NCI-H1436 treated with DMSO at 0.1 percent for 48 hours (cell line): Measurements from ENCODE around the gene STX5.
"Not testable (repeated sequence)": the region's sequence is repeated elsewhere in the genome, so short reads cannot be mapped to it uniquely, and the experiment has no call there.

ENCODE experiments used
- DNase-seq: peaks from one replicate; lab custom pipeline; 2025; lab: John Stamatoyannopoulos, UW

STX5 gene

DNA sequence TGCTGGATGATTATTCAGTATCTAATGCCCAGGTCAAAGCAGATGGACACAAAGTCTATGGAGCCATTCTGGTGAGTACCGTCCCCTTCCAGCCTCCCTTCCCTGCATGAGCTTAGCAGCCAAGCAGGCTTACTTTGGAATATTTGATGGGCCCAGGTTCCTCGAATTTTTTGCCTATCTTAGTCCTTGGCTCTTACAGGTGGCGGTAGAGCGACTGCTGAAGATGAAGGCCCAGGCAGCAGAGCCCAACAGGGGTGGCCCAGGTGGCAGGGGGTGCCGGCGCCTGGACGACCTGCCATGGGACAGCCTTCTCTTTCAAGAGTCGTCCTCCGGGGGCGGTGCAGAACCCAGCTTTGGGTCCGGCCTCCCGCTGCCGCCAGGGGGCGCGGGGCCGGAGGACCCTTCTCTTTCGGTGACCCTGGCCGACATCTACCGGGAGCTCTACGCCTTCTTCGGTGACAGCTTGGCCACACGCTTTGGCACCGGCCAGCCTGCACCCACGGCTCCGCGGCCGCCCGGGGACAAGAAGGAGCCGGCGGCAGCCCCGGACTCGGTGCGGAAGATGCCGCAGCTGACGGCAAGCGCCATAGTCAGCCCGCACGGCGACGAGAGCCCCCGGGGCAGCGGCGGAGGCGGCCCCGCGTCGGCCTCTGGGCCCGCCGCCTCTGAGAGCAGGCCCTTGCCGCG, 45.4 kb downstream of the STX5 start:
- DNase-seq, result peak; percentile 25

DNA sequence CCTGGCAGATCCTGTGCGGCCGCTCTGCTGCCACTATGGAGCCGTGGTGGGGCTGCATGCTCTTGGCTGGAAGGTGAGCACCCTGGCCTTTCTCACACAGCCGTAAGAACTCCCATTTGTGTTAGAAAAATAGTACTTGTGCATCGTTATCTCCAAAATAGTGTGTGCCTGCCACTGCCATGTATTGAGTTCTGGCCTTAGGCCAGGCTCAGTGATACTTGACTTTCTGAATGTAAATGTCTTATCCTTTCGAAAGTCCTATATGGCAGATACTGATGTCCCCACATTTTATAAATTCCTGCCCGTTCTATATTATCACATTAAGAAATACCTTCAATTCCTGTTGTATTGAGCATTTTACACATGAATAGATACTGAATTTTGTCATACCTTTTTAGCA, 49.1 kb downstream of the STX5 start:
- DNase-seq, result no peak

DNA sequence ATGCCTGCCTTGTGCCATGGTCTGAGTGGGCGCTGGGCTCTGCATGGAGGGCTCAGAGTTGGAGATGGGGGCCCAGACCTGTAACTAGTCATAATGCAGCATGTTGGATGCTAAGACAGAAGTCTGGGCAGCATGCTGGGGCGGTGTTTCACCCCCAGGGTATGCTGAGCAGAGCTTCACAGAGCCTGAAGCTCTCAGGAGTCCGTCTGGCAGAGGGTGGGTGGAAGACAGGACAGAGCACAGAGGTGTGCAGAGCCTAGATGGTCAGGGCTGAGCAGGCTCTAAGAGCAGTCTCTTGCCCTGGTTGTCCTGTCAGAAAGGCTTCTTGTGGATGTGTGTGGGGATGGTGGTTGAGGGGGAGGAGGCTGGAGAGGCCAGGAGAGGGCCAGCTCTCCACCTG, 53.4 kb downstream of the STX5 start:
- DNase-seq, result no peak

DNA sequence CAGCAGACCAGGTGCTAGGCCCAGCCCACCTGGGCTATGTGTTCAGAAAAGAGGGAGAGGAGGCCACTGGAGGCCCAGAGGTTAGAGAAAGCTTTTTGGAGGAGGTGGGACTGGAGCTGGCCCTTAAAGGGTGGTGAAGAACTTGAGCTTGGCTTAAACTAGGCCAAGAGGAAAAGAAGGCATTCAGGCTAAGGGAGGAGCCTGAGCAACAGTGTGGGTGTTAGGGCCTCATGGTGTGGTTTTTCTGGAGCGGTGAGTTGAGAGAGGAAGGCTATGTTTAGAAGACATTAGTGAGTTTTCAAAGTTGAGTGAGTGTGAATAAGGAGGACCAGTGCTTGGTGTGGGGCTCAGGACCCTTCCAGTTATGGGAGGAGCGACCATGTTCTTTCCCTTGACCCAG, 54.5 kb downstream of the STX5 start:
- no peak for DNase-seq

DNA sequence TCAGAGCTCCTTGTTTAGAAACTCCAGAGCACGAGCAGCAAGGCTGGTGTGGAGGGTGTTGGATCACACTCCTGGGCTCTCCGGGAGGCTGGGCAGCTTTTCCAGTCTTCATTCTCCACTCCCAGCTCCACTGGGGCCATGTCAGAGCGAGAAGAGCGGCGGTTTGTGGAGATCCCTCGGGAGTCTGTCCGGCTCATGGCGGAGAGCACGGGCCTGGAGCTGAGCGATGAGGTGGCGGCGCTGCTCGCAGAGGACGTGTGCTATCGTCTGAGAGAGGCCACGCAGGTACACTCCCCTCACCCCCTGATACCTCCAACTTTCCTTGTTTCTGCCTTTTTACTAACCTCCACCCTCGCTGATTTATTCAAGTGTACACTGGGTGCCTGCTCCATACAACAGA, 56.2 kb downstream of the STX5 start:
- no peak for DNase-seq

DNA sequence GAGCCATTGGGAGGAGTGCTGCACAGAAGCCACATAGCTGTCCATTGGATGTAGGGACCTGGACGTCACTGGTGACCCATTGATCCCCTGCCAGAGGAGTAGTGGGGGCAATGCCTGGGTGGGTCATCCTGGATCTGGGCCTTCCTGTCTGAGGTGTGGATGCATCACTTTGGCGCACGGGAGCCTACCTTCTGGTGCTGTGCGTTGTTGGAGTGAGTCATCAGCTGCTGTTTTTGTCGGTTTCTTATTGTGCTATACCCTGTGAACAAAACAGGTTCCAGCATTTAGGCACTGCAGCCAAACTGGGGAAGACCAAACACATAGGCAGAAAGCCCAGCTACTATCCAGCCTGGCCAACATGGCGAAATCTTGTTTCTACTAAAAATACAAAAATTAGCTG, 57.4 kb downstream of the STX5 start:
- no peak for DNase-seq

DNA sequence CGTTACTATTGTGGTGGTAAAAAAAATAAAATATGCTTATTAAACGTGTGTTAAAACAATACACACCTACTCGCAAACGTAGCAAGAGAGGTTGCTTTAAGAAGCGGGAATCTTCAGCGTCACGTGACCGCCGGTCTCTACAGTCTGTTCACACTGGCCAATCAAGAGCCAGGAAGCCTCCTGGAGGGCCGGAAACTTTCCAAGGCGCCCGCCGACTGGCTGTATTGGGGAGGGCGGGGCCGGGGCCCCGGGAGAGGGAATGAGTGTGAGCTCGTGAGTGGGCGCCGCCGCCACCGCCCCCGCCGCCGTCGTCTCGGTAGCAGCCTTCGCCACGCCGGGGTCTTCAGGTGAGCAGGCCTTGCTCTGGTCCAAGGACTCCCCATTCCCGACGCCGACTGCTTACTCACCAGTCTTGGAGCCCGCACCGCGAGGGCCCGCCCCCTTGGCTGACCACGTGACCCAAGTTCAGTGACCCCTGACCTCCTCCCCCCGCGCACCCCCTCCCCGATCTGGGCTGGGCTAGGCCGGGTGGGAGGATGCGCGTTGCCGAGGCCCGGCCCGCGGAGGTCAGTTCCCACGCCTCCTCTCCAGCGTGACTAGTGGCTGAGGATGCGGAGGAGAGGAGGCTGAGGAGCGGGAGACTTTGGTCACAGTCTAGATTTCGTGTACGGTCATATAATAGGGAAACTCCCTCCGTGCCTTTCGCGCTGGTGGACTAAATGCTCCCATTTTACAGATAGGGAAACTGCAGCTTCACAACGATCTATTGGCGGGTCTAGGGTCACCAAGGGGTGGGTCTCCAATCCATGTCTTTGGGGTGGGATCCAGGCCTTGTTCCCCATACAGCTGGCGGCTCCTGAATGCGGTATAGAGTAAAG, 60.5 kb downstream of the STX5 start, which contains the start of gene TAF6L:
TAF6L (plus strand) TSS at position 253 of the 878 bp plus-strand sequence. CDS start 4,388 bp downstream, outside the sequence.
- peak; percentile 92 for DNase-seq

DNA sequence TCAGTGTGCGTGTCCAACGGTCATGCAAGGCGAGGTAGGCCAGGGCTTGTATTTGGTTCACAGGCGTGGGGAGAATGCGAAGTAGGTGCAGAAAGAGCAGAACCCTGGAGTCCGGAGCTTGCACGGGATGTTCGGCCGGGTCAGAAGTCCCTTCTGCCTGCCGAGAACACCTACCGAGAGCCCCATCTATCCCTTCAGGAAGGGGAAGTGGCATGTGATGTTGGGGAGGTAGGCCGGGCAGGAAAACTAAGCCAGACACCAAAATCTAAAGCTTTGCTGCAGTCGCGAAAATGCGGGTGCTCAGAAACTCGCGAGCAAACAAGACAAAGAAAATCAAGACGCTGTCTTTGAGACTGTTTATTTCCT, 61.1 kb downstream of the STX5 start:
- no peak for DNase-seq

DNA sequence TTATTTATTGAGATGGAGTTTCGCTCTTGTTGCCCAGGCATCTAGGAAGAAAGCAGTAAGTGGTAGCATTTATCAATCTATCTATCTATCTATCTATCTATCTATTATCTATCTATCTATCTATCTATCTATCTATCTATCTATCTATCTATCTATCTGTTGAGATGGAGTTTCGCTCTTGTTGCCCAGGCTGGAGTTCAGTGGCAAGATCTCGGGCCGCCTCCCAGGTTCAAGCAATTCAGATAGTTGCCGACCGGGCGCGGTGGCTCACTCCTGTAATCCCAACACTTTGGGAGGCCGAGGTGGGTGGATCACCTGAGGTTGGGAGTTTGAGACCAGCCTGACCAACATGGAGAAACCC, 71.0 kb downstream of the STX5 start:
- not testable (repeated sequence) for DNase-seq

DNA sequence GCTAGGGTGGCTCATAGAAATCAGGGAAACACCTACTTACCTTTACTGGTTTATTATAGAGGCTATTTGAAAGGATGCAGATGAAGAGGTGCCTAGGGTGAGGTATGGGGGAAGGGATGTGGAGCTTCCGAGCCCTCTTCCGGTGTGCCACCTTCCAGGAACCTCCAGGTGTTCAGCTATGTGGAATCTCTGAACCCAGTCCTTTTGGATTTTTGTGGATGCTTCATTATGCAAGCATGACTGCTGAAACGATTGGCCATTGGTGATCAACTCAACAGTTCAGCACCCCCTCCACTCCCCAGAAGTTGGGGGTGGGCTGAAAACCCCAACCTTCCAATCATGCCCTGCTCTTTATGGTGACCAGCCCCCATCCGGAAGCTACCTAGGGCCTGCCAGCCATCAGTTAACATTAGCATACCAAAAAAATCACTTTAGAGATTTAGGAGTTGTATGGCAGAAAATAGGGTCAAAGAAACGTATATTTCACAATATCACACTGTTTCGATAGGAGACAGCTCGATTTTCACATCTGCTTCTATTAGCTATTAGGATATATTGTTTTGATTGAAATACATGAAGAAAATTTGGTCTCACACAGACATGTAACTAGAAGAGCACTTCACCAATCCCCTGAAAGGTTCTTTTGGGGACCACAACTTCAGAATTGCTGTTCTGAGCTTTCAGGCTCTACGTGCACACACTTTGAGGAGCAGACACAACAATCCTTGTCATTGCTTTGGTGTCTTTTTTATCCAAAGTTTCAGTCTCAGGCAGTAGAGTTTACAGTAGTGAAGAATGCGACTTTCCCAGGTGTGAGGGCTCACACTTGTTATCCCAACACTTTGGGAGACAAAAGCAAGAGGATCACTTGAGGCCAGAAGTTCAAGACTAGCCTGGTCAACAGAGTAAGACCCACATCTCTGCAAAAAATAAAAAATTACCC, 73.7 kb downstream of the STX5 start:
- DNase-seq, result no peak
